K562 (cell line): ENCODE data around the gene P2RY11. TPM values are rescaled to one million over a fixed set of nuclear protein-coding genes. Genes with fewer than 3 reads are reported as not detected.

Experiments used
- ATF1 ChIP-seq, 2 experiments: fragments of 450-650 bp in 1 of 2; IDR thresholded peaks; 2 replicates each; pipeline ENCODE4 v1.6.1; 2016; ENCODE audit warnings: missing compliant biosample characterization in 1 of 2, missing genetic modification characterization in 1 of 2
- ATF6 ChIP-seq: sonication (generic); formaldehyde crosslinking; IDR thresholded peaks from 2 replicates; pipeline ENCODE4 v1.4.0; 2020; ENCODE audit warnings: mild to moderate bottlenecking, missing genetic modification reagents
- BACH1 ChIP-seq: fragments of 200-800 bp; sonication (Bioruptor generic); IDR thresholded peaks from 2 replicates; pipeline ENCODE4 v1.6.1; 2016; ENCODE audit warnings: missing genetic modification characterization, missing compliant biosample characterization
- BRD9 ChIP-seq: fragments of 450-650 bp; IDR thresholded peaks from 2 replicates; pipeline ENCODE4 v1.6.1; 2018; ENCODE audit warnings: low read depth; ENCODE audit not compliant: partially characterized antibody
- E2F3 ChIP-seq: fragments of 250-450 bp; sonication (Bioruptor Pico); IDR thresholded peaks from 2 replicates; pipeline ENCODE4 v1.4.0; 2020; ENCODE audit warnings: mild to moderate bottlenecking
- EP400 ChIP-seq: fragments of 450-650 bp; IDR thresholded peaks from 2 replicates; pipeline ENCODE4 v1.6.1; 2017; ENCODE audit warnings: antibody characterized with exemption, mild to moderate bottlenecking, moderate library complexity
- POLR2H ChIP-seq: IDR thresholded peaks from 2 replicates; pipeline ENCODE4 v1.6.1; 2016; ENCODE audit warnings: missing genetic modification characterization, low read depth, mild to moderate bottlenecking, control low read depth, missing compliant biosample characterization, moderate library complexity
- RCOR1 ChIP-seq, 2 experiments: IDR thresholded peaks; 2 replicates each; pipeline ENCODE4 v1.6.1; 2012; ENCODE audit warnings: low read depth in 2 of 2, low read length in 2 of 2, borderline replicate concordance in 1 of 2, improper control_type of control experiment in 1 of 2
- SIRT6 ChIP-seq: IDR thresholded peaks from one replicate; pipeline ENCODE4 v1.6.1; 2012; ENCODE audit warnings: low read depth, mild to moderate bottlenecking, control low read depth, inconsistent platforms, low read length, moderate library complexity
- ZKSCAN3 ChIP-seq: fragments of 250-450 bp; sonication (Bioruptor Pico); IDR thresholded peaks from 2 replicates; pipeline ENCODE4 v1.4.0; 2020
- ZNF75A ChIP-seq: fragments of 450-650 bp; formaldehyde crosslinking; IDR thresholded peaks from 2 replicates; pipeline ENCODE4 v1.4.0; 2020; ENCODE audit warnings: mild to moderate bottlenecking
- ZNF830 ChIP-seq: fragments of 250-450 bp; sonication (Bioruptor Pico); IDR thresholded peaks from 2 replicates; pipeline ENCODE4 v1.5.0; 2021; ENCODE audit warnings: mild to moderate bottlenecking
- polyA plus RNA-seq, 8 experiments: library from polyadenylated mRNA; depleted of rRNA in 4 of 8; stranded (reverse) in 5 of 8; unstranded in 3 of 8; fragments of >200 nt; fragmentation: Nextera tagmentation in 2 of 8; fragmentation: Illumina TruSeq in 1 of 8; extraction: Ambion mirVana in 2 of 8; extraction: Trizol in 1 of 8; gene quantifications; 2 replicates each; pipeline versions ENCODE4 v1.2.1 to v1.2.3, GENCODE V29; 2011 to 2014; ENCODE audit warnings: inconsistent platforms in 1 of 8, missing spikeins in 1 of 8
- total RNA-seq, 7 experiments: library from RNA; depleted of rRNA in 6 of 7; stranded (reverse); fragments of >200 nt in 6 of 7; fragmentation: Illumina TruSeq in 2 of 7; extraction: Trizol in 2 of 7; gene quantifications; 2 replicates each; pipeline versions ENCODE4 v1.2.1 to v1.2.3, GENCODE V29; 2011 to 2021; ENCODE audit warnings: low replicate concordance in 1 of 7
- TF ChIP-seq, protein P1 (sequence below): sonication (generic); formaldehyde crosslinking; IDR thresholded peaks from 2 replicates; pipeline ENCODE4 v1.8.0; 2022; ENCODE audit warnings: mild to moderate bottlenecking, missing genetic modification reagents
- TF ChIP-seq, protein P2 (sequence below): fragments of 450-650 bp; IDR thresholded peaks from 2 replicates; pipeline ENCODE4 v1.6.1; 2016; ENCODE audit warnings: low read depth, mild to moderate bottlenecking, moderate library complexity

Gene P2RY11
- total and polyA plus RNA-seq, 9 of the 15 experiments (the other 6 are each of a cell fraction or from before 2014, with no cell fraction given), result 0.03 to 10.1 (median 1.5) TPM

GRCh38 chr19:10106100-10106936, 5.2 kb upstream of the P2RY11 start, which contains the start of gene PPAN (continued):
- TF ChIP-seq, protein P1, sequence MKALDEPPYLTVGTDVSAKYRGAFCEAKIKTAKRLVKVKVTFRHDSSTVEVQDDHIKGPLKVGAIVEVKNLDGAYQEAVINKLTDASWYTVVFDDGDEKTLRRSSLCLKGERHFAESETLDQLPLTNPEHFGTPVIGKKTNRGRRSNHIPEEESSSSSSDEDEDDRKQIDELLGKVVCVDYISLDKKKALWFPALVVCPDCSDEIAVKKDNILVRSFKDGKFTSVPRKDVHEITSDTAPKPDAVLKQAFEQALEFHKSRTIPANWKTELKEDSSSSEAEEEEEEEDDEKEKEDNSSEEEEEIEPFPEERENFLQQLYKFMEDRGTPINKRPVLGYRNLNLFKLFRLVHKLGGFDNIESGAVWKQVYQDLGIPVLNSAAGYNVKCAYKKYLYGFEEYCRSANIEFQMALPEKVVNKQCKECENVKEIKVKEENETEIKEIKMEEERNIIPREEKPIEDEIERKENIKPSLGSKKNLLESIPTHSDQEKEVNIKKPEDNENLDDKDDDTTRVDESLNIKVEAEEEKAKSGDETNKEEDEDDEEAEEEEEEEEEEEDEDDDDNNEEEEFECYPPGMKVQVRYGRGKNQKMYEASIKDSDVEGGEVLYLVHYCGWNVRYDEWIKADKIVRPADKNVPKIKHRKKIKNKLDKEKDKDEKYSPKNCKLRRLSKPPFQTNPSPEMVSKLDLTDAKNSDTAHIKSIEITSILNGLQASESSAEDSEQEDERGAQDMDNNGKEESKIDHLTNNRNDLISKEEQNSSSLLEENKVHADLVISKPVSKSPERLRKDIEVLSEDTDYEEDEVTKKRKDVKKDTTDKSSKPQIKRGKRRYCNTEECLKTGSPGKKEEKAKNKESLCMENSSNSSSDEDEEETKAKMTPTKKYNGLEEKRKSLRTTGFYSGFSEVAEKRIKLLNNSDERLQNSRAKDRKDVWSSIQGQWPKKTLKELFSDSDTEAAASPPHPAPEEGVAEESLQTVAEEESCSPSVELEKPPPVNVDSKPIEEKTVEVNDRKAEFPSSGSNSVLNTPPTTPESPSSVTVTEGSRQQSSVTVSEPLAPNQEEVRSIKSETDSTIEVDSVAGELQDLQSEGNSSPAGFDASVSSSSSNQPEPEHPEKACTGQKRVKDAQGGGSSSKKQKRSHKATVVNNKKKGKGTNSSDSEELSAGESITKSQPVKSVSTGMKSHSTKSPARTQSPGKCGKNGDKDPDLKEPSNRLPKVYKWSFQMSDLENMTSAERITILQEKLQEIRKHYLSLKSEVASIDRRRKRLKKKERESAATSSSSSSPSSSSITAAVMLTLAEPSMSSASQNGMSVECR (CRISPR knock-in tag), result peak; percentile 99
- TF ChIP-seq ATF1 (CRISPR knock-in tag; IDR thresholded peaks at IDR 0.05), result peak; percentile 85
- peak; percentile 97 for TF ChIP-seq ATF1 (tag; IDR thresholded peaks at IDR 0.05)
- no peak for TF ChIP-seq ZNF75A (CRISPR knock-in tag)
- TF ChIP-seq, protein P2, sequence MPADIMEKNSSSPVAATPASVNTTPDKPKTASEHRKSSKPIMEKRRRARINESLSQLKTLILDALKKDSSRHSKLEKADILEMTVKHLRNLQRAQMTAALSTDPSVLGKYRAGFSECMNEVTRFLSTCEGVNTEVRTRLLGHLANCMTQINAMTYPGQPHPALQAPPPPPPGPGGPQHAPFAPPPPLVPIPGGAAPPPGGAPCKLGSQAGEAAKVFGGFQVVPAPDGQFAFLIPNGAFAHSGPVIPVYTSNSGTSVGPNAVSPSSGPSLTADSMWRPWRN, result no peak
- TF ChIP-seq RCOR1 (IDR thresholded peaks at IDR 0.05; ENCODE audit: borderline replicate concordance in 1 of 2, low read depth in 2 of 2, low read length in 2 of 2), result 0 out of 4 replicates have a peak, but pooled peaks of 1 of the 2 experiments have one; percentile 4
- TF ChIP-seq POLR2H (tag), result 0 out of 2 replicates have a peak, but pooled peaks have one; percentile 11
- no peak for TF ChIP-seq SIRT6
- no peak for TF ChIP-seq BACH1
- no peak for TF ChIP-seq ZNF830
- no peak for TF ChIP-seq ATF6 (CRISPR knock-in tag)
- no peak for TF ChIP-seq ZKSCAN3 (CRISPR knock-in tag)
- TF ChIP-seq E2F3 (CRISPR knock-in tag), result no peak
- no peak for TF ChIP-seq BRD9
- TF ChIP-seq EP400, result peak; percentile 100
